Measurements from ENCODE around the gene DNAAF1. TPM values are rescaled to one million over a fixed set of nuclear protein-coding genes. Genes with fewer than 3 reads are reported as not detected.

DNAAF1 gene
- total and polyA plus RNA-seq, 2 donors (not counting 3 experiments of a cell fraction or from before 2014, with no cell fraction given) = 0.01 TPM; not detected in 1

- H3K4me1 ChIP-seq (ENCODE audit: control insufficient read depth, extremely low read depth, insufficient read depth, low read length) = no peaks in the 10 kb centered on the region
- H3K9me1 ChIP-seq (replicated peaks; ENCODE audit: control insufficient read depth, extremely low read depth, insufficient read depth, low read length) = no peaks in the 10 kb centered on the region
- H3K9ac ChIP-seq (replicated peaks; ENCODE audit: extremely low read depth, insufficient read depth, low read length) = no peak overlapping the region
- H3K4me3 ChIP-seq (replicated peaks in 1 of 3; ENCODE audit: insufficient read depth in 1 of 3, low read depth in 1 of 3, low read length in 3 of 3) = no peak overlapping the region
- BruUV-seq (replicated peaks) = no TSS peak
- TF ChIP-seq JUN (IDR thresholded peaks at IDR 0.05; ENCODE audit: borderline replicate concordance, insufficient read depth, insufficient read length, low read depth) (no peak), FOS (IDR thresholded peaks at IDR 0.05; ENCODE audit: borderline replicate concordance, insufficient read depth, low read length) (no peak), CTCF (IDR thresholded peaks at IDR 0.05; ENCODE audit: extremely low read depth in 1 of 2, insufficient read depth in 1 of 2, low read depth in 1 of 2, low read length in 2 of 2) (no peak), POLR2AphosphoS5 (IDR thresholded peaks at IDR 0.05; ENCODE audit: insufficient read depth, low read depth, low read length) (no peak), MYC (IDR thresholded peaks at IDR 0.05; ENCODE audit: low read depth, low read length) (no peak), POLR2A (IDR thresholded peaks at IDR 0.05; ENCODE audit: low read depth, low read length) (no peak), EZH2 (IDR thresholded peaks at IDR 0.05; ENCODE audit: borderline replicate concordance, low read depth, low read length, severe bottlenecking) (no peak), GATA2 (IDR thresholded peaks at IDR 0.05; ENCODE audit: insufficient read depth, insufficient read length, low read depth, low read length) (no peak), MAX (IDR thresholded peaks at IDR 0.05; ENCODE audit: insufficient read depth, insufficient read length) (no peak)
- FAIRE-seq (no peak), DNase-seq (ENCODE audit: low read depth, low spot score) (no peak)
- H3K27me3 ChIP-seq (ENCODE audit: control insufficient read depth in 2 of 2, insufficient read depth in 2 of 2, low read length in 2 of 2) = no peaks in the 10 kb centered on the region
- H3K36me3 ChIP-seq (ENCODE audit: control insufficient read depth in 2 of 2, extremely low read depth in 1 of 2, insufficient read depth in 2 of 2, low read length in 2 of 2) = peaks cover 0 to 16% of the 10 kb centered on the region in 2 experiments
- intact Hi-C loops (cut with micrococcal nuclease) (no loop called here), dilution Hi-C loops (cut with MboI; ENCODE audit: extremely low pct_ligation_motif_present, low sequenced_read_pairs) (no loop called here)
- peaks cover 75% of the 10 kb centered on the region for H3K79me2 ChIP-seq (ENCODE audit: control insufficient read depth, insufficient read depth, low read length)
- POLR2A ChIA-PET = no interaction called here
- H2AFZ ChIP-seq (ENCODE audit: low read depth, low read length) = no peak overlapping the region
- no peak overlapping the region for H3K4me2 ChIP-seq (ENCODE audit: insufficient read depth, low read length)
- H3K9me3 ChIP-seq (replicated peaks; ENCODE audit: control insufficient read depth, insufficient read depth, low read length) = no peaks in the 10 kb centered on the region
- H4K20me1 ChIP-seq (replicated peaks; ENCODE audit: control insufficient read depth, extremely low read depth, insufficient read depth, low read length) = peaks cover 4% of the 10 kb centered on the region
- CTCF ChIA-PET = no interaction called here
- H3K27ac ChIP-seq (ENCODE audit: insufficient read depth, low read depth, low read length) = no peak overlapping the region
Measured at GRCh38 chr16:84109598-84110335, 35.3 kb upstream of the DNAAF1 start.
